HPDE6-E6E7 (cell line): ENCODE results near the gene EML1.

Source experiments
- DNase-seq: peaks from one replicate; pipeline ENCODE4 v3.0.0; 2011; ENCODE audit warnings: missing footprints; ENCODE audit errors: extremely low spot score

EML1 gene

DNA sequence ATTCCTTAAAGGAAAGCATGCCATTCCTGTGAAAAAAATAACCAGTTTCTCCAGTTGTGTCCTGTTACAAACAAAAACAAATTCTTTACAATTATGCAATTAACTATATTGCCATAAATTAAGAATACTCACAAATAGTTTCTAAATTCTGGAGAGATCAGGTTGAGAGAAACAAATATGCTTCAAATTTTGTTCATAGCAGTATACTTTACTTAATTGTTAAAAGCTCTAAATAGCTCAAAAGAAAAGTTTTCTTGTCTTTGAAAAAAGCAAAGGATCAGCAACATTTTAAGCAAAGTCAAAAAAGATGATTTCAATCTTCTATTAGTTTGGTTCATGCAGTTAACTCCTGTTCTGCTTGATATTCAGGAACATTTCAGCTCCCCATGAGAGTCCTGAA is 109.7 kb downstream of the EML1 start:
- no peak for DNase-seq

DNA sequence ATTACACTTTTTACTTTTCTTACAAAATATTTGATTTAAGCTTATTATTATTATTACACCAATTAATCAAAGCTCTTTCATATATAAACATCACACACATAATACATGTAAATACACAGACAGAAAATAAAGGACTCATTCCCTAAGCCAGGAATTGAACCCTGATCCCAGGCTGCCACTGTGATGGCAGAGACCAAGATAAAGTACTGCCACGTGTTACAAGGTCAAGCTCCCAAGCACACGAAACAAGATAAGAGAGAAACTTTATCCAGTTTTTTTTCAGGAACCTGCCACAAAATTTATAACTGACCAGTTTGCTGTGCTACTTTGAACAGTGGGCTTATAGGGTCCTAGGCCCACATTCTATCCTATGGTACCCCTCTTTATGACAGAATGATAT is 111.3 kb downstream of the EML1 start:
- DNase-seq: no peak

DNA sequence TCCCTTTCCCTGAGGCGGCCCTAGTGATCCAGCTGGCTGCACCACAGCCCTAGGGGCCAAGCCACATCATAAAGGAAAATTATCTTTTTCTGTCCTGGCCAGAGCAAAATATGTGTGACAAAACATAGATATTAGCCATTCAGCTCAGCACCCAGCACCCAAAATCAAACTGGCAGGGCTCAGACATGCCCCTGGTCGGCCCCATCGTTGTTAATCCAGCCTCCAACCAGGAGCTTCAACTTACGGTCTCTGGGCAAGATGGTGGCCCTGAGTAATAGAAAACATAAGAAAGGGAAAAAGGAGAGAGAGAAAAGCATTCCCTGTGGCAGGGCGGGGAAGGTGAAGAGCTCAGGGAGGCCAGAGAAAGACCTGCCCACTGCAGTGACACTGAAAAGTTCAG is 111.9 kb downstream of the EML1 start:
- no peak for DNase-seq

DNA sequence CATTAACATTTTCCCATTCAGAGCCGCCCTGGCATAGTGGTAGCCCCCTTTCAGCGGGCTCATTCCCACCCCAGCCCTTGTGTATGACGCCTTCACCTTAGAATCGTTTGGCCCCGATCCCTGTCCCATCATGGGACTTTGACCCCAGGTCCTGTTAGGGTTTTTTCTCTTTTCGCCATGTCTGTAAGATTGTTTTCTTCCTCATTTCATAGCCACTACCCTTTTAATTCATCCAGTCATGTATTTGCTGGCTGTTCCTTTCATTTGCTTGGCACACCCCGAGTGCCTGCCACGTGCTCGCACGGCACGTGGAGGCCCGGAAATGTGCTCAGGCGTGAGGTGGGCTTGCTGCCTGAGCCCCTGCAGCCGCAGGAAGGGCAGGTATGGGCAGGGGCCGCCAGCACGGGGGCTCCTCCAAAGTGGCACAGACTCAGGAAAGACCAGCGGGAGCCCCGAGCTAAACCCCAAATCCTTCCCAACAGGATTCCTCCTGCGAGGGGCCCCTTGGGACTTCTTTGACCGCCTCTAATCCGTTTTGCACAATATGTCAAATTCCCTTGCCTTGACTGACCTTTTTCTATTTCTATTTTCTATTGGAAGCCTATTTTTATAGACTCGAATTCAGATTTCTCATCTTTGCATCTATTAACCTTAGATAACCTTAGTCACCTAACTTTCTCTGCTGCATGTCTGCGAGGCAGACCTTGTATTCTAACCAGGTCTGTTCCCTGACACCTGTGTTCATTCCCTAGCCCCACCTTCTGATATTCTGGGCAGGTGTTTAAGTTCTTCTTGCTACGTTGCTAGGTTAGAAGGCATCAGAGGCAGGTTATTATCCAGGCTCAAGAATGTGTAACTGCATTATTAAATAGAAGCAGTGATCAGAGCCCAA is 114.8 kb downstream of the EML1 start:
- no peak for DNase-seq

DNA sequence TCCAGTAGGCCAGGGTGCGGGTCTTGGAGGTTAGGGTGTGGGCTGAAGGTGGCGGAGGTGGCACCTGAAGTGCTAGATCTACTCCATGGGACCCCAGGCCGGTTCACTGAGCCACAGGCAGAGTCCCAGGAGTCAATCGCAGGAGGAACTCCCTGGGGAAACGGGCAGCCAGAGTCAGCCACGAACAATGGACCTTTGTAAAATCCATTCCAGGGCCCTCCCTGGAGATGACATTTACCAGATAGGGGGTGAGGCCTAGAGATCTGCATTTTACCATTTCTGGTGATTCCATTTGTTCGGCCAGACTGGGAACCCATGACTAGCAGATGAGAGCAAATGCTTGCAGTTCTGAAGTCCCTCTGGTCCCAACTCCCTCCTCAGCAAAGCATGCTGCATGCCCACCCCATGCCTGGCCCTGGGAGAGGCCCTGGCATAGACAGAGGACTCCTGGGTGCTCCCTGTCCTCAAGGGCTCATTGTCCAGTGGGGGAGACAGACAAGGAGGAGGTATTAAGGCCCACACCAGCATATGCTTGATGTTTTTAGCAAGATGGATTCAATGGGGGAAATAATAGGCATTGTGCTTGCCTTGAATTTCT is 115.5 kb downstream of the EML1 start:
- DNase-seq: no peak

DNA sequence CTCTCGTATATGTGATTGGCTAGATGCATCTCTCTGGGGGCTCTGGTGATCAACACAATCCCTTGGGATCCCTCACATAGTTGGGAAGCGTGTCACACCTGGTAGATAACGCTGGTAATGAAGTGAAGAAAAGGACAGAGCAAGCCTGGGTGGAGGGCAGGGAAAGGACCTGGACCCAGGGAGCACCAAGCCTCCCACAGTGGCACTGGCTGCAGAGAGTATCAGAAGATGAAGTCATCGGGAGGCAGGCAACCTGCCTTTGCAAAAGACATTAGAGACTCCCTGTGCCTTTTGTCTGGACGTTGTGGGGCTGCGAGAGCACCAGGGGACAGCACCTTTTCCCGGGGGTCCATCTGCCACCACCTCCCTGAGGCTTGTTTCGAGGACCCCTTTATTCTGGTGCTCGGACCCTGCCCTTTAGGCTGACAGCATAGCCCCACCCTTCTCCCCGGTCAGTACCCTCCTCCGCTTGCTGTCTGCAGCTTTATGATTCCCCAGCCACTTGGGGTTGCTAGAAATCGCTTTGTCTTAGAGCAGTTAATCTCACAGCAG is 116.4 kb downstream of the EML1 start:
- no peak for DNase-seq

DNA sequence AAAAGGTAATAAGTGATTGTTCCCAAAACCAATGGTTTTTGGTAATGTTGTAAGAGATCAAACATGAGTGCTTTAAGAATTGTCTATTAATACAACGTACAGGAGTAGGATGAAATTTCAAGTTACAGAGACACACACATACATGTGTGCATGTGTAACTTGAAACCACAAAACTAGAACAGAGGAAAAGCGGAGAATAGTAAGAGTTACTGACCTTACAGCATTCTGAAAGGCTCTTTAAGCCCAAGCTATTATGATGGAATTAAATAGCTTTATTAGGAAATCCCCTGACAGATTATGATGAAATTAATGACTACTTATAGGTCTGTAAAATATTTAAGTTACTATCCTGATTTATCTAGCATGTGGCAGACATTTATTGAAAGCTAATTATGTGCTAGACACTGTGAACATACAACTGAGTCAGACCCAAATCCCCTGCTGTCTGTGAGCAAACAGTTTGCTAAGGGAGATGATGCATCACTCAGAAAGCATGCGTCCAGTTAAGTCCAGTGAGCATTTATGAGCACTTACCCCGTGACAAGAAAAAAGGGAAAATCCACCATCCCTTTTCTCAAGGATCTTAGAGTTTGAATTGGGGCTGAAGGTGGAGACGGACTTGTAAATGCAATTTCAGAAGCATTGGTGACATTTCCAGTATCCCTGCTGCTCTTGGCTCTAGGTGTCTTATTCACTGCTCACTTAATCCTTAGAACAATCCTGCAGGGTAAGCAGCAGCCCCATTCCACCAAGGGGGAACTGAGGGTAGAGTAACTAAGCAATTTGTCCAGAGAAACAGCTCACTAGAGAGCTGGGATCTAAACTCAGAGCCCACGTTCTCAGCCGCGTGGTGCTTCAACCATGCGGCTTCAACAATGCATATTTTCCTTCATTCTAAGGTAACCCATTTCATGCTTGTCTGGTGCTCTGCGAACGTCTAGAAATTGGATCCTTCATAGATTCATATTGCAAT is 117.4 kb downstream of the EML1 start:
- peak; percentile 50 for DNase-seq

DNA sequence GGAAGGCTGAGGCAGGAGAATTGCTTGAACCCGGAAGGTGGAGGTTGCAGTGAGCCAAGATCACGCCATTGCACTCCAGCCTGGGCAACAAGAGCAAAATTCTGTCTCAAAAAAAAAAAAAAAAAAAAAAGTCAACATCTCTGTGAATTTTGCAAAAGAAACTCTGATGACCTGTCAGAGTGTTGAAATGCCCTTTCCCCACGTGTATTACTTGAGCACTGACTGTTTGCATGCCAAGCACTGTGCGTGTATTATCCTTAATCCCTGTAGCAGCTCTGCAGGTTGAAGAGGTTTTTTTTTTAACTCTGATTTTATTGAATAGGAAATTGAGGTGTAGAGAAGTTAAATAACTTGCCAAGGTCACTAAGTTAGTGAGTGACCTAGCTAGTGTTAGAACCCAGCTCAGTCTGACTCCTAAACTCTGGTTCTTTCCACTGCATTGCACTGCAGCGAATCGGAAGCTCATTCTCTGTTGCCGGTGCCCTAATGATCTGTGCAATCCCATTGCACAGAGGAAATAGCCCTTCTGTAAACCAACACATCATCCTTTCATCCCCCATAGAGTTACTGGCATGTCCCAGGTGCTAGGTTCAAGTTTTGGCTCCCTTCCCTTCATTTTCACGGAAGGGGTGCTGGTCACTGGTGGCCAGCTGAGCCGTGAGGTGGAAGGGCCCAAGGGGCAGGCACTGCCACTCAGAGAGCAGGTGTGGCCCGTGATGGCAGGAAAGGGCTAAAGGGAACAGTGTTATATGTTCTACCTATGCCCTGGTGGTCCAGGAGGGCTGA is 122.3 kb downstream of the EML1 start:
- DNase-seq: no peak

DNA sequence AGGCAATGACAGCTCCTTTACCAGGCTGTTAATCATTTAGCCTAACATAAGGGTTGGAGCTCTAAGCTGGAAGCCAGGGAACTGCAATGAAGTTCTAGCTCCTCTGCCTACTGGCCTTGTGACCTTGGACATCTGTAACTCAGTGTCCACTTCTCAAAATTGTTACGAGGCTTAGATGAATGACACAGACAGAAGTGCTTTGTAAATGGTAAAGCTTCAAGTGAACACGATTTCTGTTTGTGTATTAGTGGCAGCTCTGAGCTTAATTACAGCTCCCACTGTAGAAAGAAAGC is 122.8 kb downstream of the EML1 start:
- no peak for DNase-seq

DNA sequence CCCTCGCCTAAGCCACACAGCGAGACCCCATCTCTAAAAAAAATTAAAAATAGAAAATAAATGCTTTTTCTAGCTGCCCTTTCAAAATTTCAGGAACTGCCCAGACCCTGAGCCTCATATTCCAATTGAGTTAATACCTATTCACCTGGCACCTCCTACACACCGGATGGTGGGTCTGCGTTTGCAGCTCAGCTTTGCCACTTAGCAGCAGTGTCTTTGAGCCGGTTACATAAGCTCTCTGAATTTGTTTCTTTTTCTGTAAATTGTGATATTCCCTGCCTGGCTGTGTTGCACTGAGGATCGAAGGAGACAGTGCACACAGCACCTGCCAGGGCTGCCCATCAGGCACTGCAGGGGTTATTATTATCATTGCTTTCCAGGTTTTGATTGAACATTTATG is 125.6 kb downstream of the EML1 start:
- DNase-seq: no peak

DNA sequence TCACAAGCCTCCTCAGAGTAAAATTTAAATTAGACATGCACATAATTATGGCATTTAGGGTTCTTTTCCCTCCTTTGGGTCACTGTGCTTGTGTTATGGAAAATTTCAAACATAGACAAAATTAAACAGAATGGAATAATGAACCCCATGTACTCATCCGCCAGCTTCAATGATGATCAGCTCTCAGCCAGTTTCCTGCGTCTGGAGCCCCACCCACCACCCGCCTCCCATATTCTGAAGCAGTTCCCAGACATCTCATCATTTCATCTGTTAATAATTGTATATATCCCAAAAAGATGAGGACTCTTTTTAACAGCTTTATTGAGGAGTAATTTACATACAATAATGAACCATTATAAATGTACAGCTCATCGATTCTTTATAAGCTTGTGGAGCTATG is 128.2 kb downstream of the EML1 start:
- DNase-seq: no peak

DNA sequence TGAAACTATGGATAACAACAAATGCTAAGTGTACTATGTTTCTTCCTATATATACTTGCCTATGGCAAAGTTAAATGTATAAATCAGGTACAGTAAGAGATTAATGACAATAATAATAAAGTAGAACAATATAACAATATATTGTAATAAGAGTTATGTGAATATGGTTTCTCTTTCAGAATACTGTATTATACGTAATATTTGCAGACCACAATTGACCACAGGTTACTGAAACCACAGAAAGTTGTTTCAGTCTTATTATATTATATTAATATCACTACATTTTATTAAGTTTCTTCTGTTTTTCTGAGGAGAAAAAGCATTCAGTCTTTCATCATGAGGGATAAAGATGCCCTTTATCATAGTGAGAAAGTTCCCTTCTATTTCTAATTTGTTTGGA is 131.2 kb downstream of the EML1 start:
- DNase-seq: no peak

DNA sequence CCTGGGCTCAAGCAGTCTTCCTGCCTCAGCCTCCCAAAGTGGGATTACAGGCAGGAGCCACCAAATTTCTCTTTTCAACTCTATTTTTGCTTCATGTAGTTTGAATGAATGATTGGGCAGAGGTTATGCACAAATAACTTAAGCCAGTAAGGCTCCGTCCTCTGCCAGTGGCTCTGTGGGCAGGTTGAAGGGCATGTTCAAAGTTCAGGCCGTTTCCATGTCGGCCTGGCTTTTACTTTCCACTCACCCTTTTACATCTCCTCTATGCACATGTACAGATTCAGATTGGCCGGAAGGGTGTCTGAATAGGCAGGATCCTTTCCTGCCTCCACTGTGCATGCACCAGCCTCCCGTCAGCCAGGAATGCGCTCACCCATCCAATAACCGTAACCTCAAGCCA is 132.3 kb downstream of the EML1 start:
- no peak for DNase-seq

DNA sequence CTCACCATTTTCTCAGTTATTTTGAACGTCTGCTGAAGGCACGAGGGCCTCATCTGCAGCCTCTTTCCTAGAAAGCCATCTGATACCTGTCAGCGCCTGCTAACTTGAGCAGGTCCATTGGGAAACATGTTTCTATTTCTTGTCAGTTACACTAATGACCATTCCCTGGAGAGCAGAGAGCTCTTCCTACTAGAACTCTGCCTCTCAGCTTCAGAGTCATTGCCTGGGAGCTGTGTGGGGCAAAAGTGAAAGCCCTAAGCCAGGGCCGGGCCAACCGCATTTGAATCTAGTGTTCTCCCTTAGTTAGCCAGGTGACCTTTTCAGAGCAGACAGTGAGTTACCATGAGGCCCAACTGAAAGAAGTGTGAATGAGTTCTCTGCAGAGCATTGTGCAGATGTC is 135.8 kb downstream of the EML1 start:
- DNase-seq: no peak

DNA sequence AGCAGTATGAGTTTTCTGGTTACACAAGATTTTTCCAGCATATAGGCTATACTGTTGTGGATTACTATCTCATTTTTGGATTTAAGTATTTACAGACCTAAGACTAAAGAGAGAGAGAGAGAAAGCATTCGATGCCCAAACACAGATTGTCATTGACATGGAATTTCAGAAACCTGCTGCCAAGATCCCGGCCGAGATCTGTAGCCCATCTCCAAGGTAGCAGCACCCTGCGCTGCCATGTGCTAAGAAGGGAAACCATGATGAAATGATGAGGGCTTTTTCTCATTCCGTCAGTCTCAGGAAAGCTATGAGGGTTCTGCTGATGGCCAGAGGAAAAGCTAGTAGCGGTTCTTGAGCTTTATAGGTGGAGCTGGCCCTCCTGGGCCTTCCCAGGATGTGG is 136.4 kb downstream of the EML1 start:
- no peak for DNase-seq

DNA sequence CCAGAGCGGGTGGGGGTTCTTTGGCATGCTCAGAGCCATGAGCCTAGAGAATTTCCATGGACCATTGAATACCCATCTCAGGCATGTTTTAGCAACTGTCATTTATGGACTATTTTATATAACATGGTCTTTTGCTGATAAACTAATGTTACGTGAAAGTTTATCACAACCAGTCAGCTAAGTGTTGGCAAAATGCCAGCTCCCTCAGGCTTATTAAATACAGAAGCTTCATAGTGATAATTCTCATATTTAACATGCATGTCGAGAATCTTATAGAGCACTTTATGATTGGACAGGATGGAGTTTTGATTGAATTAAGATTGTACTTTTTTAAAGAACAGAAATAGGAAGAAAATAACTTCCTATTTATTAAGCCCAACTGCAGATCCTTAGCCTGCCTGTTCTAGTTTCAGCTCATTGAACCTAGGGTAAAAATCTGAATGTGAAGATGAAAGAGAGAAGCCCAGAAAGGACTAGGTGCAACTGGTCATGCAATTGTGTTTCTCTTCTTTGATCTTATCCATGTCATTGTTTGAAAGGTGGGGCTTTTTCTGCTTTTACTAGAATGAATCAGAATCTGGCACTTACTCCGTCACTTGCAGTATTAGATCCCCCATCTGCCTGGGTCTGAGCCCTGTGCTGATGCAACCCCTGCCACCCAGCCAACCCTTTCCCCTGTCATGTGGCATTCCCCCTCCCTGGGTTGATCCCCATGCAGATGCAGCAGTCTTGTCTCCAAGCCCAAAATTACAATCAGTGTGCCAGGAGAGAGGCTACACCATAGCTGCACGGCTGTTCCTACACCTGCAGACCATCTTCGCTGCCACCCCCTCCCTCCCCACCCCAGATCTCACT is 137.4 kb downstream of the EML1 start:
- DNase-seq: no peak

DNA sequence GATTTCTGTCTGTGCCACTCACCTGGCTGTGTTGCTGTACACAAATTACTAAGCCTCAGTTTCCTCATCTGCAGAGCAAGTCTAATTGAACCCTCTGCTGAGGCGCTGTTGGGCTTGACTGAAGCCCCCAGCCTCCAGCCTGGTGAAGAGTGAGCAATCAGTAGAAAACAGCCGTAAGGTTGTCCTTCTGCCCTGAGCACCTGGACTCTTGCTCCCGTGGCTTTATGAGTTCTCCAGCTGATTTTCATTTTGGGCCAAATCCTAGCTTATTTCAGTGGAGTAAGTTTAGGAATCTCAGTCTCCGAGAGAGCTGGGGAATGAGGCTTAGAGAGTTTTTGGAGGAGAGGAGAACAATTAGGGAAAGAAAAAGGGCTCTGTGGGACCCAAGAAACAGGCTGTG is 138.1 kb downstream of the EML1 start:
- no peak for DNase-seq

DNA sequence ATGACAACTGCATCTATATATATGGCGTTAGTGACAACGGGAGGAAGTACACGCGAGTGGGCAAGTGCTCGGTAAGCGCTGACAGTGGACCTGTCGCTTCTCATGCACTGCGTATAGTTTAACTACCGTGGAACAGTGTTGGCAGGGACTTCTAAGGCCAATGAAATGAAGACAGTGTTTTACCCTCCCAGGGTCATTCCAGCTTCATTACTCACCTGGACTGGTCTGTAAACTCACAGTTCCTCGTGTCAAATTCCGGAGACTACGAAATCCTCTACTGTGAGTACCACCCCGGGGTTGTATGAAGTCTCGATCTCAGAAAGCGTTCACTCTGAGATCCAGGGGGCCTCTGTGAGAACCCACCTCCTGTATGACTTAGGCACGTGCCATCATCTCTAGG is 142.8 kb downstream of the EML1 start:
- no peak for DNase-seq

DNA sequence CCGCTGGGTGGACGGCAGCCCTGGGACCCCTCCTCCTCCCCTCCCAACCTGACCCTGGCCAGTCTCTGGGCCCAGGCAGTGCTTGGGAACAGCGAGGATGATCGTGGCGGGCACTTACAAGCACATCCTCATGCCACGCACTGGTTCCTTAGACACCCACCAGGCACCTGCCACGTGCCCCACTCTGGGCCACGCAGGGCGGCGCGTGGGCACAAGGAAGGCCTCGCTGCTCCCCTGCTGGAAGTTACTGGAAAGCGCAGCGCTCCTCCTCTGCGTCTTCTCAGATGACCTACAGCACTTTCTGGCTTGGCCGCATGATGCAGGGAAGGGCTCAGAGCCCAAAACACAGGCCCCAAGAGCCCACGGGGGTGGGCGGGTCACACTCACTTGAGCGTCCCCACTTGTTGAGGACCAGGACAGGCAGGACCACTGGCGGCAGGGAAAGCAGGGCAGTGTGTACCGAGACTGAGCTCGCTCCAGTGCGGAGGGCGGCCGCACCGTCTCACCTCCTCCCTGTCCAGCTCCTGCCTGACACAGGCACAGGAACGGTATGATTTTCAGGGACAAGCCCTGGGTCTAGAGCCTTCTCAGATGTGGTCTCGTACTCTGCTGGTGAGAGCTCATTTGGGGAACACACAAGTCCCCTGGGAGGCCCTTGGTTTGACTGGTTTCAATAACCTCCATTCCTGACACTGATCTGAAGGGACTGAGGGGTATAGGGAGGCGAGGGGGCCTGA is 143.7 kb downstream of the EML1 start:
- no peak for DNase-seq
